OCI-LY3 (cell line): ENCODE results near the gene ARAP1.

Source experiments
- H2AFZ ChIP-seq: fragments of 200-600, 300-600 bp; shearing (Covaris generic); 2 replicates; pipeline ENCODE4 v1.6.0; 2014; ENCODE audit warnings: antibody characterized with exemption, low read depth, low read length
- H3K27ac ChIP-seq: fragments of 200-600, 300-600 bp; sonication (generic); 2 replicates; pipeline ENCODE4 v1.5.1; 2014; ENCODE audit warnings: mild to moderate bottlenecking, low read length, moderate library complexity, mixed read lengths
- H3K27me3 ChIP-seq: fragments of 200-600, 300-600 bp; sonication (generic); 2 replicates; pipeline ENCODE4 v1.6.1; 2014; ENCODE audit warnings: low read depth, low read length, mixed read lengths
- H3K36me3 ChIP-seq: fragments of 200-600, 300-600 bp; sonication (generic); replicated peaks from 2 replicates; pipeline ENCODE3; 2014; ENCODE audit warnings: low read depth, low read length, mixed read lengths
- H3K4me1 ChIP-seq: fragments of 300-600, 200-600 bp; sonication (generic); 2 replicates; pipeline ENCODE4 v1.6.1; 2014; ENCODE audit warnings: low read length, mixed read lengths
- H3K4me2 ChIP-seq: fragments of 200-600, 300-600 bp; sonication (generic); 2 replicates; pipeline ENCODE4 v1.6.1; 2014; ENCODE audit warnings: low read length, mixed read lengths
- H3K4me3 ChIP-seq: fragments of 300-600, 200-600 bp; sonication (generic); 2 replicates; pipeline ENCODE4 v1.5.1; 2014; ENCODE audit warnings: antibody characterized with exemption, mild to moderate bottlenecking, low read length, moderate library complexity
- H3K79me2 ChIP-seq: fragments of 300-600, 200-600 bp; shearing (Covaris generic); 2 replicates; pipeline ENCODE4 v1.6.1; 2014; ENCODE audit warnings: mild to moderate bottlenecking, low read length, mixed read lengths
- H3K9ac ChIP-seq: fragments of 300-600, 200-600 bp; shearing (Covaris generic); 2 replicates; pipeline ENCODE4 v1.6.0; 2014; ENCODE audit warnings: mild to moderate bottlenecking, low read length, moderate library complexity
- H3K9me3 ChIP-seq: fragments of 200-600, 300-600 bp; shearing (Covaris generic); 2 replicates; pipeline ENCODE4 v1.6.1; 2014; ENCODE audit warnings: low read length, mixed read lengths; ENCODE audit not compliant: insufficient read depth
- H4K20me1 ChIP-seq: fragments of 200-600, 300-600 bp; sonication (generic); 2 replicates; pipeline ENCODE4 v1.6.1; 2016; ENCODE audit warnings: low read length, mixed read lengths; ENCODE audit not compliant: insufficient read depth
- EZH2phosphoT487 ChIP-seq: fragments of 200-600 bp; shearing (Covaris generic); IDR thresholded peaks from 2 replicates; pipeline ENCODE4 v1.6.1; 2018; ENCODE audit warnings: antibody characterized with exemption, mixed run types, low read depth
- TF ChIP-seq, protein P1 (sequence below): fragments of 200-600, 300-600 bp; sonication (generic); IDR thresholded peaks from 2 replicates; pipeline ENCODE4 v1.5.1; 2014; ENCODE audit warnings: antibody characterized with exemption, low read length, low read depth

ARAP1 gene

DNA sequence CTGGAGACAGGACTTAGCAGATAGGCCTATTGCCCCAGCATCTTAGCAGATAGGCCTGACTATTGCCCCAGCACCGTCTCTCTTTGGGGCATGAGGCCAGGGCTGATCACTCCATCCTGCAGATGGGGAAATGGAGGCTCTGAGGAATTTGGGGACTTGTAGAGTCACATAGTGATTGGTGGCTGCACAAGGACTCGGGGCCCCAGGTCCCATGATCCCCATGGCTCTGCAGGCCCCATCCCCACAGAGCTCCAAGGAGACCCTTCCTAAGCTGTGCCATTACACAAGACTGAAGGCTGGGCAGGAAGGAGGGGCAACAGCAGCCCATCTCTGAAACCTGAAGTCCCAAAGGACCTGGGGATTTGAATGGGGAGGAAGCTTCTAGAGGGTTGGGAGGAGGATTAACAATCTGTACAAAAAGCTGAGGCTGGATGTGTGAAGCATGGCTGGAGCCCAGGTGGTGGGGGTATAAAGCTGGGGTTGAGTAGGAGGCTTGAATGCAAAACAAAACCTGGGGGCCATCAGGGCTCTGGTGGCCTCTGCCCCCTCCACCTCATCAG is 1.6 kb downstream of the ARAP1 start:
- H3K4me3 ChIP-seq = peak overlapping the region; percentile 82; the same call in 1 of the 2 replicates
- no peaks in the 10 kb centered on the region for H3K9me3 ChIP-seq
- no peak overlapping the region for H2AFZ ChIP-seq
- TF ChIP-seq, protein P1, sequence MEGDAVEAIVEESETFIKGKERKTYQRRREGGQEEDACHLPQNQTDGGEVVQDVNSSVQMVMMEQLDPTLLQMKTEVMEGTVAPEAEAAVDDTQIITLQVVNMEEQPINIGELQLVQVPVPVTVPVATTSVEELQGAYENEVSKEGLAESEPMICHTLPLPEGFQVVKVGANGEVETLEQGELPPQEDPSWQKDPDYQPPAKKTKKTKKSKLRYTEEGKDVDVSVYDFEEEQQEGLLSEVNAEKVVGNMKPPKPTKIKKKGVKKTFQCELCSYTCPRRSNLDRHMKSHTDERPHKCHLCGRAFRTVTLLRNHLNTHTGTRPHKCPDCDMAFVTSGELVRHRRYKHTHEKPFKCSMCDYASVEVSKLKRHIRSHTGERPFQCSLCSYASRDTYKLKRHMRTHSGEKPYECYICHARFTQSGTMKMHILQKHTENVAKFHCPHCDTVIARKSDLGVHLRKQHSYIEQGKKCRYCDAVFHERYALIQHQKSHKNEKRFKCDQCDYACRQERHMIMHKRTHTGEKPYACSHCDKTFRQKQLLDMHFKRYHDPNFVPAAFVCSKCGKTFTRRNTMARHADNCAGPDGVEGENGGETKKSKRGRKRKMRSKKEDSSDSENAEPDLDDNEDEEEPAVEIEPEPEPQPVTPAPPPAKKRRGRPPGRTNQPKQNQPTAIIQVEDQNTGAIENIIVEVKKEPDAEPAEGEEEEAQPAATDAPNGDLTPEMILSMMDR = no peak
- no peak for TF ChIP-seq EZH2phosphoT487
- peaks cover 16% of the 10 kb centered on the region for H3K4me1 ChIP-seq
- H3K36me3 ChIP-seq = no peaks in the 10 kb centered on the region
- H3K79me2 ChIP-seq = peaks cover 24% of the 10 kb centered on the region
- H3K9ac ChIP-seq = no peak overlapping the region; the same call in 1 of the 2 replicates
- H3K27me3 ChIP-seq = no peaks in the 10 kb centered on the region
- H3K27ac ChIP-seq = no peak overlapping the region
- H3K4me2 ChIP-seq = peak overlapping the region; percentile 96
- no peaks in the 10 kb centered on the region for H4K20me1 ChIP-seq

DNA sequence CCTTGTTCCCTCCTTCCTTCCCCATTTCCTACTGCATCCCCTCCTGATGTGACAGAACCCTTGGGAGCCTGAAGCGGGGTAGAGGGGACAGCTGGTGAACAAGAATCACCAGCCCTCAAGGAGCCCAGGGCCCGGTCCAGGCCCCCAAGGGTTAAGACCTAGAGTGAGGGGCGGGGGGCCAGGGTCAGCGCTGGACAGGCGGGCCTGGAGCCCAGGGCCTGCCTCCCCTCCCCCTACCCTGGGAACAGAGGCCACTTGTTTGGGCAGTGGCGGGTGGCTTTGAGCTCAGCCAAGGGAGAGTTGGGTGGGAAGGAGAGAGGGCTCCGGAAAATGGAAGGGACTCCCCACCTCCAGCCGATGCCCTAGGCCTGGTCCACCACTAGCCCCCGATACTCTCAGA is 2.1 kb downstream of the ARAP1 start:
- Histone ChIP-seq H3K27ac (no peak overlapping the region), H3K4me2 (no peak overlapping the region), H3K9me3 (no peaks in the 10 kb centered on the region), H3K36me3 (no peaks in the 10 kb centered on the region), H3K4me1 (peaks cover 16% of the 10 kb centered on the region), H2AFZ (no peak overlapping the region), H3K27me3 (no peaks in the 10 kb centered on the region), H4K20me1 (no peaks in the 10 kb centered on the region), H3K79me2 (peaks cover 24% of the 10 kb centered on the region), H3K9ac (no peak overlapping the region), H3K4me3 (no peak overlapping the region)
- no peak for TF ChIP-seq EZH2phosphoT487
- TF ChIP-seq, protein P1 = no peak

DNA sequence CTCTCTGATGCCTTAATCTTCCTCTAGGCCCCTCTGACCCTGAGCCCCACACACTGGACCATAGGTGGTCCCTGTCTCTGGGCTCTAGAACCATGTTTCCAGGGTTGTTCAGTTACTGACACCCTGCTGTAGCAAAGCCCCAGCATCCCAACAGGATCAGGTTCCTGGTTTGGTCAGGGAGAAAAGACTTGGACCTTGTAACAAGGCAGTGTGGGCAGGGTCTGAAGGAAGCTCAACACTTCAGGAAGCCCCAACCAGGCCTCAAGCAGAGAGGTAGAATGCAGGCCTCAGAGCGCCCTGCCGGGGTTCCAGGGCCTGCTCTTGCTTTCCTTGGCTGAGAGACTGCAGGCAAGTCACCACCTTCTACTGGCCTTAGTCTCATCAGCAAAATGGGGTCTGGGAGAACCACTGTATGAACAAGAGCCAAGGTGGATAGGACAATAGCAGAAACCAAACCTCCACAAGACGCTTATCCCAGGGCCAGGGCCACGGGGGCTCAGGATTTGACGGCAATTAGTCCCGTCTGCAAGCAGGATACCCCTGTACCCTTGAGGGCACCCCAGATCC is 4.8 kb downstream of the ARAP1 start:
- H3K4me2 ChIP-seq = no peak overlapping the region
- H3K9ac ChIP-seq = no peak overlapping the region
- peaks cover 23% of the 10 kb centered on the region for H3K4me1 ChIP-seq
- H3K27me3 ChIP-seq = no peaks in the 10 kb centered on the region
- peaks cover 4% of the 10 kb centered on the region; the same call in 1 of the 2 replicates for H4K20me1 ChIP-seq
- no peaks in the 10 kb centered on the region for H3K9me3 ChIP-seq
- H3K4me3 ChIP-seq = no peak overlapping the region
- H3K36me3 ChIP-seq = no peaks in the 10 kb centered on the region
- peaks cover 24% of the 10 kb centered on the region for H3K79me2 ChIP-seq
- no peak overlapping the region for H3K27ac ChIP-seq
- no peak overlapping the region for H2AFZ ChIP-seq
- TF ChIP-seq, protein P1 = no peak
- no peak for TF ChIP-seq EZH2phosphoT487

DNA sequence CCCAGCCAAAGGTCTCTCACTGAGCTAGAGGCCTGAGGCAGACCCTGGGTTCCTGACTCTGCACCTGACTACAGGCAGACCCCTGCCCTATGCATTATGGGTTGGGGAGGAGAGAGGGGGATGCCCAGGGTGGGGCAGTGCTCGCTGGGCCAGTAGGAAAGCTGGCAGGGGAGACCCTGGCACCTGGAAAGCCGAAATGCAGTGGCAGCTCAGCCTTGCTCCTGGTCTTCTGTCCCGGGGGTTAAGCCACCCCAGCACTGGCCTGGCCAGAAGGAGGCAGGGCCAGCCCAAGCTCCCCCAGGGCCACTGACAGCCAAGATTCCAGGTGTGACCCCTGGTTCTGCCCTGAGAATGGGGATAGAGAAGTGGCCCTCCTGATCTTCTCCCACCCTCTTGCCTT is 5.4 kb downstream of the ARAP1 start:
- Histone ChIP-seq H3K27me3 (no peaks in the 10 kb centered on the region), H3K4me1 (peaks cover 23% of the 10 kb centered on the region), H3K27ac (no peak overlapping the region), H3K79me2 (peaks cover 20% of the 10 kb centered on the region), H3K9ac (no peak overlapping the region), H3K36me3 (no peaks in the 10 kb centered on the region), H3K4me3 (no peak overlapping the region), H4K20me1 (peaks cover 4% of the 10 kb centered on the region; the same call in 1 of the 2 replicates), H3K4me2 (no peak overlapping the region), H3K9me3 (no peaks in the 10 kb centered on the region), H2AFZ (no peak overlapping the region)
- TF ChIP-seq EZH2phosphoT487 = no peak
- TF ChIP-seq, protein P1 = no peak
